HG03135 (cell line): ENCODE results near the gene RNF17.

ENCODE experiments used
- ATAC-seq: cut with Tn5 transposase; IDR thresholded peaks from one replicate; pipeline ENCODE4 v1.9.1; 2021; ENCODE audit warnings: mild to moderate bottlenecking, moderate library complexity; ENCODE audit not compliant: unreplicated experiment

RNF17 gene

GRCh38 chr13:24858953-24859352 is 95.0 kb downstream of the RNF17 start:
- no peak for ATAC-seq

GRCh38 chr13:24860770-24861169 is 96.8 kb downstream of the RNF17 start:
- ATAC-seq, result no peak

- ATAC-seq, result no peak
Observed at GRCh38 chr13:24861617-24862362, 97.8 kb downstream of the RNF17 start.

- no peak for ATAC-seq
Observed at GRCh38 chr13:24863748-24864540, 100.0 kb downstream of the RNF17 start.

GRCh38 chr13:24864579-24864978 is 100.6 kb downstream of the RNF17 start:
- ATAC-seq, result no peak

GRCh38 chr13:24865163-24865953 is 101.4 kb downstream of the RNF17 start:
- ATAC-seq, result no peak

- no peak for ATAC-seq
Observed at GRCh38 chr13:24866488-24866887, 102.5 kb downstream of the RNF17 start.

GRCh38 chr13:24868874-24869273 is 104.9 kb downstream of the RNF17 start:
- no peak for ATAC-seq

- no peak for ATAC-seq
Observed at GRCh38 chr13:24870380-24870760, 106.4 kb downstream of the RNF17 start.

- ATAC-seq, result no peak
Observed at GRCh38 chr13:24875566-24875965, 111.6 kb downstream of the RNF17 start.

- ATAC-seq, result no peak
Observed at GRCh38 chr13:24877531-24877930, 113.6 kb downstream of the RNF17 start.

- ATAC-seq, result no peak
Observed at GRCh38 chr13:24878340-24878739, 114.4 kb downstream of the RNF17 start.

- no peak for ATAC-seq
Observed at GRCh38 chr13:24882665-24883064, 118.7 kb downstream of the RNF17 start.

- no peak for ATAC-seq
Observed at GRCh38 chr13:24887759-24888158, 123.8 kb downstream of the RNF17 start.

GRCh38 chr13:24888291-24888931 is 124.4 kb downstream of the RNF17 start:
- ATAC-seq, result no peak

- no peak for ATAC-seq
Observed at GRCh38 chr13:24890256-24890655, 126.3 kb downstream of the RNF17 start.

- no peak for ATAC-seq
Observed at GRCh38 chr13:24891476-24892108, 127.6 kb downstream of the RNF17 start.

GRCh38 chr13:24892829-24893228 is 128.9 kb downstream of the RNF17 start:
- ATAC-seq, result no peak

GRCh38 chr13:24893863-24894262 is 129.9 kb downstream of the RNF17 start:
- no peak for ATAC-seq

- no peak for ATAC-seq
Observed at GRCh38 chr13:24894277-24894971, 130.5 kb downstream of the RNF17 start.
